Measurements from ENCODE around the gene AS3MT.

DNA sequence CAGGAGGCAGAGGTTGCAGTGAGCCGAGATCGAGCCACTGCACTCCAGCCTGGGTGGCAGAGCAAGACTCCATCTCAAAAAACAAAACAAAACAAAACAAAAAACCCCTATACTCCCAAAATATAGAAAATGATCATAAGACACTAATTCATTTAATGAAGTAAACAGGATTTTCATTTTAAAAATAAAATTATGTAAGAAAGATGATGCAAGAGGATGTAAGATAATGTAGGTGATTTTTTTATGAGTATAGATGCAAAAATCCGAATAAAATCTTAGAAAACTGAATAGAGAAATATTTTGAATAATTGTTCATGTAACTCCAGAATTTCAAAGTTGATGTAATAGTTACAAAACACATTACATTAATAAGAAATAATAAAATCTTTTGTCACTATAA is 3.6 kb upstream of the AS3MT start:
- no peak for TF ChIP-seq CTCF (IDR thresholded peaks at IDR 0.05; ENCODE audit: borderline replicate concordance, extremely low read depth, low read length, poor library complexity, severe bottlenecking)
- no peak for TF ChIP-seq EZH2 (IDR thresholded peaks at IDR 0.05; ENCODE audit: borderline replicate concordance, low read depth, low read length, severe bottlenecking)
